ENCODE results near the gene DPM3. TPM values are rescaled to one million over a fixed set of nuclear protein-coding genes. Genes with fewer than 3 reads are reported as not detected.

DPM3 gene
- total RNA-seq, 1 donor from 2014 or later = 49.7 TPM

DNA sequence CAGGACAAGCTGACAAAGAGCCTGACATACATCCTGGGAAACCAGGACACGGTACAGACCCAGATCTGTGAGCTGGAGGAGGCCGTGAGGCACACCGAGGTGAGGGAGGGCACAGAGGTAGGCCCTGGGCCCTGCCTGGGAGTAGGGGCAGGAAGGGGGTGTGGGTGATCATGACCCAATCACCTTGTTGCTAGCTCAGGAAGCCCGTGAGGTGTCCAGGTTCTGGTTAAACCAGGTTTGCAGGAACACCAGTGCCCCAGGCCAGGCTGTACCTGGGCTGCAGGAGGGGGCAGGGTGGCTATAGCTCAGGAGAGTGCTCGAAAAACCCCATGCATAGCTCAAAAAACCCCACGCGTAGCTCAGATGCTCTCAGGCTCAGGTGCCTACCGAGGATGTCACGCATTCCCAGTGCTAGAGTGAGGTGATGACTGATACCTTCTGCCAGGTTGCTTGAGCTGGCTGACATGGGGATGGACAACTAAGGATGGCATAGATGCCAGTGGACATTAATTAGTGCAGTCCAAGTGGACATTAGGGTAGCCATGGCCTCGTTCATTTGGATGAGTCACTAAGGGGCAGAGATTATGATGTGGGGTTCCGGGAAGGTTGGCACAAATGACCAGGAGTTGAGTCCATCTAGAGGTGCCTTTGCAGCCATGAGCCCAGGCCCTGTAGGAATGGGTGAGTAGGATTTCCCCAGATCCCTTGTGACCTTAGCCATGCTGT lies 37.0 kb upstream of the DPM3 start:
- peaks cover 11% of the 10 kb centered on the region for H3K27me3 Mint-ChIP-seq (ENCODE audit: low read depth)
- no peak overlapping the region for H3K4me3 Mint-ChIP-seq
- TF ChIP-seq, protein P1, sequence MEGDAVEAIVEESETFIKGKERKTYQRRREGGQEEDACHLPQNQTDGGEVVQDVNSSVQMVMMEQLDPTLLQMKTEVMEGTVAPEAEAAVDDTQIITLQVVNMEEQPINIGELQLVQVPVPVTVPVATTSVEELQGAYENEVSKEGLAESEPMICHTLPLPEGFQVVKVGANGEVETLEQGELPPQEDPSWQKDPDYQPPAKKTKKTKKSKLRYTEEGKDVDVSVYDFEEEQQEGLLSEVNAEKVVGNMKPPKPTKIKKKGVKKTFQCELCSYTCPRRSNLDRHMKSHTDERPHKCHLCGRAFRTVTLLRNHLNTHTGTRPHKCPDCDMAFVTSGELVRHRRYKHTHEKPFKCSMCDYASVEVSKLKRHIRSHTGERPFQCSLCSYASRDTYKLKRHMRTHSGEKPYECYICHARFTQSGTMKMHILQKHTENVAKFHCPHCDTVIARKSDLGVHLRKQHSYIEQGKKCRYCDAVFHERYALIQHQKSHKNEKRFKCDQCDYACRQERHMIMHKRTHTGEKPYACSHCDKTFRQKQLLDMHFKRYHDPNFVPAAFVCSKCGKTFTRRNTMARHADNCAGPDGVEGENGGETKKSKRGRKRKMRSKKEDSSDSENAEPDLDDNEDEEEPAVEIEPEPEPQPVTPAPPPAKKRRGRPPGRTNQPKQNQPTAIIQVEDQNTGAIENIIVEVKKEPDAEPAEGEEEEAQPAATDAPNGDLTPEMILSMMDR (IDR thresholded peaks at IDR 0.05; ENCODE audit: unreplicated experiment) = no peak
- DNase-seq (ENCODE audit: low spot score in 2 of 2, unreplicated experiment in 2 of 2) = no peak
- no peaks in the 10 kb centered on the region for H3K9me3 Mint-ChIP-seq
- peaks cover 19% of the 10 kb centered on the region for H3K4me1 Mint-ChIP-seq
- H3K27ac Mint-ChIP-seq = no peak overlapping the region
- no peaks in the 10 kb centered on the region for H3K36me3 Mint-ChIP-seq

DNA sequence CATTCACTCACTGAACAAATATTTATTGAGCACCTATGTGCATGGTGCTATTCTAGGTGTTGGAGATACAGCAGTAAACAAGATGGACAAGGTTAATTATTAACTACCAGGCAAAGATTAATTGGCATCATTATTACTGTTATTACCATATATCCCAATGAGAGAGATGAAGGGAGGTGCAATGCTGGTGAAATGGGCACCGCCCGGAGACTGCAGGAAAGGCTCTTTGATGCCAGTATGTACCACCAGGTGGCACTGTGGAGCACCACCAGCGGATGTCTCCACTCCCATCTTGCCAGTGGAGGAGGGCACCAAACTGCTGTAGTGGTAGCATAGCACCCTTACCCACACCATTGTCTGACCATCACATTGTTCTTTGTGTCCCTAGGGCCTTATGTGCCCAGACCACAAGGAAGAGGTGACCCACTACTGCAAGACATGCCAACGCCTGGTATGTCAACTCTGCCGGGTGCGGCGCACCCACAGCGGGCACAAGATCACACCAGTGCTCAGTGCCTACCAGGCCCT lies 36.3 kb upstream of the DPM3 start:
- Mint-ChIP-seq H3K27ac (no peak overlapping the region), H3K9me3 (no peaks in the 10 kb centered on the region), H3K27me3 (ENCODE audit: low read depth) (peaks cover 11% of the 10 kb centered on the region), H3K4me3 (peak overlapping the region; percentile 4), H3K4me1 (peaks cover 26% of the 10 kb centered on the region), H3K36me3 (no peaks in the 10 kb centered on the region)
- TF ChIP-seq, protein P1 (IDR thresholded peaks at IDR 0.05; ENCODE audit: unreplicated experiment) = peak; percentile 76
- peak; percentile 71 to 86 for DNase-seq (ENCODE audit: low spot score in 2 of 2, unreplicated experiment in 2 of 2)

DNA sequence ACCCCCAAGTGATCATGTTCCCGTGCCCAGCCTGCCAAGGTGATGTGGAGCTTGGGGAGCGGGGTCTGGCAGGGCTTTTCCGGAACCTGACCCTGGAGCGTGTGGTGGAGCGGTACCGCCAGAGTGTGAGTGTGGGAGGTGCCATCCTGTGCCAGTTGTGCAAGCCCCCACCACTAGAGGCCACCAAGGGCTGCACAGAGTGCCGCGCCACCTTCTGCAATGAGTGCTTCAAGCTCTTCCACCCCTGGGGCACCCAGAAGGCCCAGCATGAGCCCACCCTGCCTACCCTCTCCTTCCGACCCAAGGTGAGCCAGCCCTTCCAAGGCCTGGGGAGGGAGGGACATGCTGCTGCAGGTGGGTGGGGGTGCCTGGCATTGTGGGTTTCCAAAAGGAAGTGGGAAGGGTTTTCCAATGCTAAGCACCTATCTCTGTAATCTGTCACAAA lies 35.6 kb upstream of the DPM3 start:
- Mint-ChIP-seq H3K4me3 (no peak overlapping the region), H3K27me3 (ENCODE audit: low read depth) (peaks cover 11% of the 10 kb centered on the region), H3K36me3 (no peaks in the 10 kb centered on the region), H3K4me1 (peaks cover 26% of the 10 kb centered on the region), H3K27ac (no peak overlapping the region), H3K9me3 (no peaks in the 10 kb centered on the region)
- TF ChIP-seq, protein P1 (IDR thresholded peaks at IDR 0.05; ENCODE audit: unreplicated experiment) = no peak
- no peak for DNase-seq (ENCODE audit: low spot score in 2 of 2, unreplicated experiment in 2 of 2)

DNA sequence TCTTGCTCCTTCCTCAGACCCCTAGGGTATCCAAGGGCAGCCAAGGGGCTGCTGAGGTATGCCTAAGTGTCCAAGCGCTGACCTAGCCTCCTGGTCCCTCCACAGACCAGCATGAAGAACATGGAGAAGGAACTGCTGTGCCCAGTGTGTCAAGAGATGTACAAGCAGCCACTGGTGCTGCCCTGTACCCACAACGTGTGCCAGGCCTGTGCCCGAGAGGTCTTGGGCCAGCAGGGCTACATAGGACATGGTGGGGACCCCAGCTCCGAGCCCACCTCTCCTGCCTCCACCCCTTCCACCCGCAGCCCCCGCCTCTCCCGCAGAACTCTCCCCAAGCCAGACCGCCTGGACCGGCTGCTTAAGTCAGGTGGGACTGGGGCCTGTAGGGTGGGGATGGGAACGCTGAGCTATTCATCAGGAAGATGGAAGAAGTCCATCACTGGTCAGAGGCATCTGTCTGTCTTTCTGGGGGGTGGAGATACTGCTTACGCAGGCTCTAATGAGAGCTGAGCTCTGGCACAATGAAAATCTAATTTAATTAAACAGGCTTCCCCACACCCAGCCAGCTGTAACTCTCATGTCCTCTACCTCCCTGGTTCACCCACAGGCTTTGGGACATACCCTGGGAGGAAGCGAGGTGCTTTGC lies 35.1 kb upstream of the DPM3 start:
- Mint-ChIP-seq H3K27me3 (ENCODE audit: low read depth) (peaks cover 11% of the 10 kb centered on the region), H3K36me3 (no peaks in the 10 kb centered on the region), H3K4me1 (peaks cover 26% of the 10 kb centered on the region), H3K9me3 (no peaks in the 10 kb centered on the region), H3K4me3 (peak overlapping the region; percentile 99), H3K27ac (no peak overlapping the region)
- no peak for DNase-seq (ENCODE audit: low spot score in 2 of 2, unreplicated experiment in 2 of 2)
- TF ChIP-seq, protein P1 (IDR thresholded peaks at IDR 0.05; ENCODE audit: unreplicated experiment) = no peak

DNA sequence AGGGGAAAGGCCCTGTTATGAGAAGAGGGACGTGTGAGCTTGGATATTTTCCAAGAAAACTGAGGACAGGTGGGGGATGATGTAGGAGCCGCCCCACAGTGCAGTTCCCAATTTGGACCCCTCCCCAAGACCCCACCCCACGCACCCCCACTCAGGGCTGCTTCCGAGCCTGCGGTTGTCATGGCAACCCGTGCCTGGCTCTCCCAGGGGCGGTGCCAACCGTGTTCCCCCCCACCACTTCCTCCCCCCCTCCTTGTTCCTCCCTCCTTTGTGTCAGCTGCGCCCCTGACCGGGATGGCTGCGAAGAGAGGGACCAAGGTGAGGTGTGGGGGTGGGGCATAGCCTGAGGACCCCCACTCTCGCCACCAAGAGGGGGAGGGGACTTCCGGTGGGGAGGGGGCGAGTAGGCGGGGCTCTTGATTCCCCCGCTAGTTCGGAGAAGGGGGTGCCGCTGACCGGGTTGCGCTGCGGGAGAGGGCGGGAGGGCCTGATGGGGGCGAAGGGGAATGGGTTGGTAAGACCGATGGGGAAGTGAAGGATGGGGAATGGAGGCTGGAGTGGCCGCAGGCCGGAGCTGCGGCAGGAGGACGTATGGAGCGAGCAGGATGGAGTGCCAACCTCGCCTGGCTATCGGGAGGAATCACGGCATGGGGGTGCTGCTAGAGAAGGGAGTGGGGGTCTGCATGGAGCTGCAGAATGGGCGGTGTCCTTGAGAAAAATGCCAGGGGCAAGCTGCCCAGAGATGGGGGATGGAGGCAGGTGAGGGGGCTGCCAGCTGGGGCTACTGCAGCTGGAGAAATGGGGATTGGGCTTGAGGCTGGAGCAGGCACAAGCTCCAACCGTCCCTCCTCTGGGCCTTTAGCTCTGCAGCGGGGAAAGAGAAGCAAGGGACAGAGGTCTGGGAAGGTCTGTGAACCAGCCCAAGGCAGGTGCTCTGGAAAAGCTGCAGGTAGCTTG lies 34.3 kb upstream of the DPM3 start:
- H3K27ac Mint-ChIP-seq = peak overlapping the region; percentile 44
- TF ChIP-seq, protein P1 (IDR thresholded peaks at IDR 0.05; ENCODE audit: unreplicated experiment) = no peak
- peak in 1 of 2 experiments; percentile 40 for DNase-seq (ENCODE audit: low spot score in 2 of 2, unreplicated experiment in 2 of 2)
- peak overlapping the region; percentile 99 for H3K4me3 Mint-ChIP-seq
- peaks cover 11% of the 10 kb centered on the region for H3K27me3 Mint-ChIP-seq (ENCODE audit: low read depth)
- peaks cover 26% of the 10 kb centered on the region for H3K4me1 Mint-ChIP-seq
- H3K36me3 Mint-ChIP-seq = peaks cover under 1% of the 10 kb centered on the region
- H3K9me3 Mint-ChIP-seq = no peaks in the 10 kb centered on the region

Data from mesothelial cell of epicardium (in vitro differentiated cells).